ENCODE data around the gene ARHGAP1. TPM values are rescaled to one million over a fixed set of nuclear protein-coding genes. Genes with fewer than 3 reads are reported as not detected.

Gene ARHGAP1
- total RNA-seq, 2 experiments from 2014 or later: 33.7 to 36.3 TPM

GRCh38 chr11:46681814-46682213 lies 18.6 kb downstream of the ARHGAP1 start:
- Mint-ChIP-seq H3K4me1 (ENCODE audit: low read depth) (peaks cover 6% of the 10 kb centered on the region), H3K9me3 (no peaks in the 10 kb centered on the region), H3K27me3 (no peaks in the 10 kb centered on the region), H3K4me3 (no peak overlapping the region), H3K36me3 (ENCODE audit: low read depth) (peaks cover 72% of the 10 kb centered on the region), H3K27ac (no peak overlapping the region)
- Histone ChIP-seq H3K27ac (ENCODE audit: low read depth in 1 of 2, low read length in 2 of 2) (no peak overlapping the region), H3K36me3 (ENCODE audit: insufficient read depth, low read length) (peaks cover 76% of the 10 kb centered on the region), H3K4me1 (ENCODE audit: insufficient read depth, low read length) (peaks cover 13% of the 10 kb centered on the region), H3K4me3 (ENCODE audit: low read length) (no peak overlapping the region), H3K27me3 (ENCODE audit: control insufficient read depth in 1 of 2, insufficient read depth in 2 of 2, low read length in 2 of 2) (no peaks in the 10 kb centered on the region), H3K9me3 (ENCODE audit: control insufficient read depth in 1 of 2, insufficient read depth in 1 of 2, low read length in 2 of 2) (no peaks in the 10 kb centered on the region)
- intact Hi-C loops (cut with DNase I, micrococcal nuclease): no loop called here
- CTCF ChIA-PET: interaction anchor here (1.4 kb wide), 1 partner anchor 11 kb away, joined by 3 read pairs; no protein-coding TSS in a partner anchor
- ATAC-seq (ENCODE audit: poor library complexity): no peak
- TF ChIP-seq CTCF (IDR thresholded peaks at IDR 0.05): no peak
- no peak for DNase-seq
- POLR2A ChIA-PET: interaction anchor here (1.5 kb wide), 1 partner anchor 11 kb away, joined by 3 read pairs; no protein-coding TSS in a partner anchor

- Histone ChIP-seq H3K9me3 (ENCODE audit: control insufficient read depth in 1 of 2, insufficient read depth in 1 of 2, low read length in 2 of 2) (no peaks in the 10 kb centered on the region), H3K4me1 (ENCODE audit: insufficient read depth, low read length) (peaks cover 22% of the 10 kb centered on the region), H3K27ac (ENCODE audit: low read depth in 1 of 2, low read length in 2 of 2) (no peak overlapping the region), H3K36me3 (ENCODE audit: insufficient read depth, low read length) (peaks cover 68% of the 10 kb centered on the region), H3K27me3 (ENCODE audit: control insufficient read depth in 1 of 2, insufficient read depth in 2 of 2, low read length in 2 of 2) (no peaks in the 10 kb centered on the region), H3K4me3 (ENCODE audit: low read length) (no peak overlapping the region)
- ATAC-seq (ENCODE audit: poor library complexity): no peak
- Mint-ChIP-seq H3K36me3 (ENCODE audit: low read depth) (peaks cover 72% of the 10 kb centered on the region), H3K4me1 (ENCODE audit: low read depth) (peaks cover 13% of the 10 kb centered on the region), H3K9me3 (no peaks in the 10 kb centered on the region), H3K27ac (no peak overlapping the region), H3K4me3 (no peak overlapping the region), H3K27me3 (no peaks in the 10 kb centered on the region)
- no peak for TF ChIP-seq CTCF (IDR thresholded peaks at IDR 0.05)
- POLR2A ChIA-PET: interaction anchor here (1.5 kb wide), 1 partner anchor 10 kb away, joined by 3 read pairs; no protein-coding TSS in a partner anchor
- DNase-seq: no peak
- CTCF ChIA-PET: interaction anchor here (1.4 kb wide), 1 partner anchor 10 kb away, joined by 3 read pairs; no protein-coding TSS in a partner anchor
- intact Hi-C loops (cut with DNase I, micrococcal nuclease): no loop called here
Measured at GRCh38 chr11:46680815-46681214, 19.6 kb downstream of the ARHGAP1 start.

DNA sequence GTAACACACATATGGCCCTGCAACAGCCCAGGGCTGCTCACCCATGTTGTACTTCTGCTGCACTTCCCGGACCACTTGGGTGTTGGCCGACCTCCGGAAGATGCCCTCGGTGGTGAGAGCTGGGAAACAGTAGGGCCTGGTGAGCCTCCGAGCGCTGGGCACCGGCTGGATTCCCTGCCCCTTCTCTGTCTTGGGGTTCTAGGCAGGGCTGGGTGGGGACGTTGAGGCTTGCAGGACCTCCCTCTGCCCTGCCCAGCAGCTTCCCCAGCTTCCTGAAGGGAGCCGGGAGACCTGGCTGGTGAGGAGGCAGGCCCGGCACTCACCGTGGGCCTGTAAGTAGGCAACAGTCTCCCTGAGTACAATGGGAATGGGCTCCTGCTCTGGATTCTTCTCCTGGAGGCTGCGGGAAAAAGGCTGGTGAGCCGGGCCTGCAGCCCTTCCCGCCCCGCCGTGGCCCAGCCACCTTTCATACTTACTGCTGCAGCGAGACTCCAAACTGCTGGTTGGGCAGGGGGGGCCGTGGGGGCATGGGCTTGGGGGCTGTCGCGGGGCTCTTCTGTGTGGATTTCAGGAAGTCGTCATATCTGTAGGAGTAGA lies 20.2 kb downstream of the ARHGAP1 start:
- Histone ChIP-seq H3K9me3 (ENCODE audit: control insufficient read depth in 1 of 2, insufficient read depth in 1 of 2, low read length in 2 of 2) (no peaks in the 10 kb centered on the region), H3K4me1 (ENCODE audit: insufficient read depth, low read length) (peaks cover 28% of the 10 kb centered on the region), H3K27me3 (ENCODE audit: control insufficient read depth in 1 of 2, insufficient read depth in 2 of 2, low read length in 2 of 2) (no peaks in the 10 kb centered on the region), H3K27ac (ENCODE audit: low read depth in 1 of 2, low read length in 2 of 2) (no peak overlapping the region), H3K4me3 (ENCODE audit: low read length) (no peak overlapping the region), H3K36me3 (ENCODE audit: insufficient read depth, low read length) (peaks cover 66% of the 10 kb centered on the region)
- intact Hi-C loops (cut with DNase I, micrococcal nuclease): no loop called here
- no peak for TF ChIP-seq CTCF (IDR thresholded peaks at IDR 0.05)
- Mint-ChIP-seq H3K27me3 (no peaks in the 10 kb centered on the region), H3K36me3 (ENCODE audit: low read depth) (peaks cover 71% of the 10 kb centered on the region), H3K27ac (no peak overlapping the region), H3K9me3 (no peaks in the 10 kb centered on the region), H3K4me1 (ENCODE audit: low read depth) (peaks cover 19% of the 10 kb centered on the region), H3K4me3 (no peak overlapping the region)
- ChIA-PET POLR2A (no interaction called here), CTCF (interaction anchor here (1.4 kb wide), 1 partner anchor 9 kb away, joined by 3 read pairs; no protein-coding TSS in a partner anchor)
- ATAC-seq (ENCODE audit: poor library complexity) (no peak), DNase-seq (no peak)
